OCI-LY7 (cell line): ENCODE results near the gene ASMT.

Source experiments
- EZH2phosphoT487 ChIP-seq: fragments of 200-600 bp; sonication (generic); IDR thresholded peaks from 2 replicates; pipeline ENCODE4 v1.6.1; 2018; ENCODE audit warnings: low read depth, borderline replicate concordance, mild to moderate bottlenecking, mixed run types, antibody characterized with exemption, low read length, moderate library complexity, mixed read lengths
- TF ChIP-seq, protein P1 (sequence below): fragments of 200-600 bp; sonication (generic); conservative IDR thresholded peaks from 2 replicates; pipeline ENCODE4 v1.5.1; 2014; ENCODE audit warnings: mild to moderate bottlenecking, antibody characterized with exemption, low read length, moderate library complexity, mixed read lengths

DNA sequence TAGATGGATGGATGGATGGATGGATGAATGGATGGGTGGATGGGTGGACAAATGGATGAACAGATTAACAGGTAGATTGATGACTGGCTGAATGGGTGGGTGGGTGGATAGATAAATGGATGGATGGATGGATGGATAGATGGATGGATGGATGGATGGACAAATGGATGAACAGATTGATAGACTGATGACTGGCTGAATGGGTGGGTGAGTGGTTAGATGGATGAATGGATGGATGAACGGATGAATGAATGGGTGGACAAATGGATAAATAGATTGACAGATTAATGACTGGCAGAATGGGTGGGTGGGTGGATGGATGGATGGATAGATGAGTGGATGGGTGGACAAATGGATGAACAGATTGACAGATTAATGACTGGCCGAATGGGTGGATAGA, 37.0 kb upstream of the ASMT start:
- TF ChIP-seq, protein P1, sequence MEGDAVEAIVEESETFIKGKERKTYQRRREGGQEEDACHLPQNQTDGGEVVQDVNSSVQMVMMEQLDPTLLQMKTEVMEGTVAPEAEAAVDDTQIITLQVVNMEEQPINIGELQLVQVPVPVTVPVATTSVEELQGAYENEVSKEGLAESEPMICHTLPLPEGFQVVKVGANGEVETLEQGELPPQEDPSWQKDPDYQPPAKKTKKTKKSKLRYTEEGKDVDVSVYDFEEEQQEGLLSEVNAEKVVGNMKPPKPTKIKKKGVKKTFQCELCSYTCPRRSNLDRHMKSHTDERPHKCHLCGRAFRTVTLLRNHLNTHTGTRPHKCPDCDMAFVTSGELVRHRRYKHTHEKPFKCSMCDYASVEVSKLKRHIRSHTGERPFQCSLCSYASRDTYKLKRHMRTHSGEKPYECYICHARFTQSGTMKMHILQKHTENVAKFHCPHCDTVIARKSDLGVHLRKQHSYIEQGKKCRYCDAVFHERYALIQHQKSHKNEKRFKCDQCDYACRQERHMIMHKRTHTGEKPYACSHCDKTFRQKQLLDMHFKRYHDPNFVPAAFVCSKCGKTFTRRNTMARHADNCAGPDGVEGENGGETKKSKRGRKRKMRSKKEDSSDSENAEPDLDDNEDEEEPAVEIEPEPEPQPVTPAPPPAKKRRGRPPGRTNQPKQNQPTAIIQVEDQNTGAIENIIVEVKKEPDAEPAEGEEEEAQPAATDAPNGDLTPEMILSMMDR = no peak
- TF ChIP-seq EZH2phosphoT487 = no peak
